Cardiac muscle cell (in vitro differentiated cells and primary cell): ENCODE measurements around the gene TLE4. TPM values are rescaled to one million over a fixed set of nuclear protein-coding genes. Genes with fewer than 3 reads are reported as not detected.

Experiments used
- DNase-seq, 2 donors: peaks; one replicate each; pipeline versions ENCODE4 v3.0.0 to v3.0.0-alpha.2; 2010 to 2017; ENCODE audit warnings: low read depth in 1 of 2, low spot score in 1 of 2
- H3K27ac ChIP-seq: fragments of 200-600 bp; sonication (generic); 2 replicates; pipeline ENCODE4 v1.5.1; 2016
- H3K27me3 ChIP-seq: fragments of 200-600 bp; sonication (generic); 2 replicates; pipeline ENCODE4 v1.6.0; 2016; ENCODE audit warnings: control low read depth
- H3K36me3 ChIP-seq: fragments of 200-600 bp; sonication (generic); 2 replicates; pipeline ENCODE4 v1.5.1; 2016; ENCODE audit warnings: control low read depth
- H3K4me1 ChIP-seq: fragments of 200-600 bp; sonication (generic); 2 replicates; pipeline ENCODE4 v1.8.1; 2017; ENCODE audit warnings: low read depth, mild to moderate bottlenecking, mixed run types
- H3K4me3 ChIP-seq: fragments of 200-600 bp; sonication (generic); 2 replicates; pipeline ENCODE4 v1.5.1; 2016; ENCODE audit warnings: mild to moderate bottlenecking
- H3K9me3 ChIP-seq: fragments of 200-600 bp; sonication (generic); 2 replicates; pipeline ENCODE4 v1.5.1; 2017; ENCODE audit warnings: low read depth, mild to moderate bottlenecking, control low read depth
- polyA plus RNA-seq: library from polyadenylated mRNA; unstranded; fragments of >200 nt; fragmentation: Nextera tagmentation; extraction: Ambion mirVana; gene quantifications from 2 replicates; pipeline ENCODE4 v1.2.1, GENCODE V29; 2016
- total RNA-seq: library from RNA; depleted of rRNA; stranded (reverse); fragments of >200 nt; gene quantifications from 2 replicates; pipeline ENCODE4 v1.2.3, GENCODE V29; 2016
- TF ChIP-seq, protein P1 (sequence below): IDR thresholded peaks from 2 replicates; pipeline ENCODE4 v1.5.1; 2012; ENCODE audit warnings: low read depth, mild to moderate bottlenecking, low read length

TLE4 gene
- total and polyA plus RNA-seq, 2 experiments from 2014 or later = 9.1 to 11.9 TPM

DNA sequence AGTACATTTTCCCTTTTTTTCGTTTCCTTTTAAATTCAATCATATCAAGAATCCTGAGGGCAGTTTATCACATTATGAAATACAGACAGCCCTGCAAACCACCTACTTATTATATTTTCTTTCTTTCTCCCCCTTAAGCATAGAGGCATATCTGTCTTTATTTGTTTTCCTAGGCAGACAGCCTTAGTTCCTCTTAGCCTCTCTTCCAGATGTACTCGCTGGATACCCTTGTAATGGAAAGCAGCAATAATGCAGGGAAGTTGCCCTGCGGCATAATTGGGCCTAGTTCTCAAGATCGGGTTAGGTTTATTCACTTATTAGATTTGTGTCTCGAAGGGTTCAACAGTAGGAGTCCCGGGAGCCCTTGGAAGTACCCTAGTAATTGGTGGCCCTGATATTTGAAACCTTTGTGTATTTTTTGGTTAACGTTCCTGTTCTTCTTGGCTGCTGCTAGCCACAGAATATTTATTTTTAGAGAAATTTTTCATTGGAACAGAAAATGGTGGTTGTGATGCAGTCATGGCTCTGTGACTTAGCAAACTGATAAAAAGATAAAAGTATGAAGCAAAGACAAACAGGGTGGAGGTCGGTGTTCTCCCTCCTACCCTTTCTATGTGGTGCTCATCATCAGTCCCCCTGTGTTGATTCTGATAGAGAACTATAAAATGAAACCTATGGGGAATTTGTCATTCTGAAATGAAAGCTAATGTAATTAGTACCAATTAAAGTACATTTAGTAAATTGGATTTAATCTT is 6.4 kb downstream of the TLE4 start:
- TF ChIP-seq, protein P1, sequence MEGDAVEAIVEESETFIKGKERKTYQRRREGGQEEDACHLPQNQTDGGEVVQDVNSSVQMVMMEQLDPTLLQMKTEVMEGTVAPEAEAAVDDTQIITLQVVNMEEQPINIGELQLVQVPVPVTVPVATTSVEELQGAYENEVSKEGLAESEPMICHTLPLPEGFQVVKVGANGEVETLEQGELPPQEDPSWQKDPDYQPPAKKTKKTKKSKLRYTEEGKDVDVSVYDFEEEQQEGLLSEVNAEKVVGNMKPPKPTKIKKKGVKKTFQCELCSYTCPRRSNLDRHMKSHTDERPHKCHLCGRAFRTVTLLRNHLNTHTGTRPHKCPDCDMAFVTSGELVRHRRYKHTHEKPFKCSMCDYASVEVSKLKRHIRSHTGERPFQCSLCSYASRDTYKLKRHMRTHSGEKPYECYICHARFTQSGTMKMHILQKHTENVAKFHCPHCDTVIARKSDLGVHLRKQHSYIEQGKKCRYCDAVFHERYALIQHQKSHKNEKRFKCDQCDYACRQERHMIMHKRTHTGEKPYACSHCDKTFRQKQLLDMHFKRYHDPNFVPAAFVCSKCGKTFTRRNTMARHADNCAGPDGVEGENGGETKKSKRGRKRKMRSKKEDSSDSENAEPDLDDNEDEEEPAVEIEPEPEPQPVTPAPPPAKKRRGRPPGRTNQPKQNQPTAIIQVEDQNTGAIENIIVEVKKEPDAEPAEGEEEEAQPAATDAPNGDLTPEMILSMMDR = no peak
- Histone ChIP-seq H3K4me3 (no peak overlapping the region), H3K9me3 (no peaks in the 10 kb centered on the region), H3K27ac (no peak overlapping the region), H3K36me3 (no peaks in the 10 kb centered on the region), H3K4me1 (peaks cover 10% of the 10 kb centered on the region), H3K27me3 (no peaks in the 10 kb centered on the region)
- DNase-seq = no peak

DNA sequence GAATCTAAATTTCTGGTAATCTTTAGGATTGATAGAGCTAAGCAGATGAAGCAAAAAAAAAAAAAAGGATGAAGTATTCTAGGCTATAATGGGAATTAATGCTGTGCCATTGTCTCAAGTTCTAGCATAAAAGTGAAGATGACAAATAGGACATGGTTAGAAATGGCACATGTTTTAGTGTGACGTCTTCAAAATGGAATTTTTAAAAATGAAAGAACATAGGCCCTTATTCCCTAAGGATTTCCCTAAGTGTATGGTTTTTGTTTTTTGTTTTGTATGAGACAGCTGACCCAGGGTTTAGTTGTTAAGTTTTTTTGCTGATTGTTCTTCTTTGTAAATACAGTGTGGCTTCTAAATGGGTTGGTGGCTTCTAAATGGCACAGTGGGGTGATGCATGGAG is 7.1 kb downstream of the TLE4 start:
- H3K4me3 ChIP-seq = no peak overlapping the region
- H3K27ac ChIP-seq = no peak overlapping the region
- H3K27me3 ChIP-seq = no peaks in the 10 kb centered on the region
- H3K4me1 ChIP-seq = peaks cover 17% of the 10 kb centered on the region
- no peaks in the 10 kb centered on the region for H3K36me3 ChIP-seq
- DNase-seq = no peak
- TF ChIP-seq, protein P1 = no peak
- H3K9me3 ChIP-seq = no peaks in the 10 kb centered on the region

DNA sequence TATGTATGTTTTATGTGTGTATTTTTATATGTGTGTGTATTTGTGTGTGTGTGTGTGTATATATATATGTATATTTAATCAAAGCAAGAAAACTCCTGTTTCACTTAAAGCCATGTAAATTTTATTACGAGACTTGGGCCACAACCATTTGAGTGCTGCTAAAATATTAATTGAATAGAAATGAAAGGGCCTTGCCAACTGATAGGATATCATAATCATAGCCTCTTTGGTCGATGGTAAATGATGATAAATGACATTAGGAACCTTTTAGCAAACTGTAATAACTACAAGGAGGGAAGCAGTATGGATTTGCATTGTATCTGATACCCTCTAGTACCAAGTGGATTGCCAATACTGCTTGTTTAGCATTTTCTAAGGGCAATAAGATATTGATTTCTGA is 7.9 kb downstream of the TLE4 start:
- H3K27me3 ChIP-seq = no peaks in the 10 kb centered on the region
- peaks cover 24% of the 10 kb centered on the region for H3K4me1 ChIP-seq

DNA sequence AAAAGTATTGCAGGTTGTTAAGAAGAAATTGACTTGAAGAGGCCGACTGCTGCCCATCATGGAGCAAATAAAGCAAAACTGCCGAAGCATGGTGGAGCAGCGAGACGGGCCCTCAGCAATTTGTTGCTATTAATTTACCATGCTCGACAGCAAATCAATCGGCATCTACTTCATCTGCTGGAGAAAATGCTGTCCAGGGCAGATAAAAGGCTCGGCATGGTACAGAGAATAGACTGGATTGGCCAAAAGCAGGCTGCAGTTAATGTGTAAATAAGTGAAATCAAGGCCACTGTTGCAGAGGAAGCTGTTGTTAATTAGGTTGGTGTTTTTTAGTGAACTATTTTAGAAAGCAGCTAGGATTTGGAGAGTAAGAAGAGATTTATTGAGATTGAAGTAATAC is 8.3 kb downstream of the TLE4 start:
- Histone ChIP-seq H3K27me3 (no peaks in the 10 kb centered on the region), H3K36me3 (no peaks in the 10 kb centered on the region), H3K4me1 (peaks cover 26% of the 10 kb centered on the region), H3K9me3 (no peaks in the 10 kb centered on the region), H3K4me3 (no peak overlapping the region), H3K27ac (no peak overlapping the region)
- TF ChIP-seq, protein P1 = no peak
- DNase-seq = no peak

More for the DNA sequence above, 7.9 kb downstream of the TLE4 start:
- H3K4me3 ChIP-seq = no peak overlapping the region
- TF ChIP-seq, protein P1 = no peak
- no peaks in the 10 kb centered on the region for H3K9me3 ChIP-seq
- no peak for DNase-seq
- no peaks in the 10 kb centered on the region for H3K36me3 ChIP-seq
- no peak overlapping the region for H3K27ac ChIP-seq

DNA sequence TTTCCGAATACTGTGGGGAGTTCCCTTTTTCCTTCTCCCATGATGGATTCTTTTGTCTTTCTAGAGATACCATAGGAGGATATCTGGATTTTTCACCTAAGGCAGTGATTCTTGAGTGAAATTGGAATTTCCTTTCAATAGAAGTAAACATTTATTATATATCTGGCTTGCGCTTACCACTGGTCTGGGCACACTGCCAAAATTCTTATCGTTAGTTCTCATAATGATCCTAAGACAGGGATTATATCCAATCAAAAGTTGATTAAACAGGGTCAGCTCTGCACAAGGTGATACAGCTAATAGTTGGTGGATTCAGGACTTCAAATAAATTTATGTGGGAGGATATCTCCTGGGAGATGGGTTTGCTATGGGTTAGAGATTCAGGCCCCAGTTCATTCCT is 9.6 kb downstream of the TLE4 start:
- H3K27me3 ChIP-seq = no peaks in the 10 kb centered on the region
- TF ChIP-seq, protein P1 = no peak
- H3K27ac ChIP-seq = no peak overlapping the region
- DNase-seq = peak in 1 of 2 donors; percentile 65
- no peaks in the 10 kb centered on the region for H3K9me3 ChIP-seq
- H3K4me3 ChIP-seq = no peak overlapping the region
- H3K36me3 ChIP-seq = no peaks in the 10 kb centered on the region
- peaks cover 26% of the 10 kb centered on the region for H3K4me1 ChIP-seq
